Mesenteric fat pad (tissue), 1 donor: ENCODE results near the gene GPHN. TPM values are rescaled to one million over a fixed set of nuclear protein-coding genes. Genes with fewer than 3 reads are reported as not detected.
"Not testable (repeated sequence)": the region's sequence is repeated elsewhere in the genome, so short reads cannot be mapped to it uniquely, and the experiment has no call there.

Experiments used
- DNase-seq: peaks from one replicate; pipeline ENCODE4 v3.0.0-alpha.2; 2020; ENCODE audit warnings: low spot score
- total RNA-seq: library from RNA; stranded (reverse); fragmentation: NEBNext Ultra II Directional; extraction: Animal tissue kit (Norgen Biotek cat#: 25700); gene quantifications from one replicate; pipeline ENCODE4 v1.2.1, GENCODE V29; 2021
- donor health status: DM: yes; HTN: yes; CAD: no.

GPHN gene
- total RNA-seq, 1 donor from 2014 or later: 21.9 TPM

DNA sequence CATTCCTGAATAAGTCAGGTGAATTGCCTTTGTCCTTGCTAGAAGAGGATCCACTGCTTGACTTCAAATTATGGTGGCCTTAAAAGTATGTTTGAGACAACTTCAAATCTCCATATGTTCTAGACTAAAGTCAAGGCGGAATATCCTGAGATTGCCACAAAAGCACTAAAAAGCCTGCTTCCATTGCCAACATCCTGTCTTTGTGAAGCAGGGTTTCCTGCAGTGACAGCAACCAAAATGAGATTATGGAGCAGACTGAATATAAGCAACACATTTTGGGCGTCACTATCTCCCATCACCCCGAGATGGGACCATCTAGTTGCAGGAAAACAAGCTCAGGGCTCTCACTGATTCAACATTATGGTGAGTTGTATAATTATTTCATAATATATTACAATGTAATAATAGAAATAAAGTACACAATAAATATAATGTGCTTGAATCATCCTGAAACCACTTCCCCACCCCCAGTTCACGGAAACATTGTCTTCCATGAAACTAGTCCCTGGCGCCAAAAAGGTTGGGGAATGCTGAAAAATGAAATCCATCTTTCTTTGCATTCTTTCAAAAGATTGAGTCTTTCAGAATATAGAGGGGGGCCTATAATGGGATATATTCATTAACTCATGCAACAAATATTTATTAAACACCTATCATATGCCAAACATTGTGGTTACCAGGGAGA lies 143.7 kb downstream of the GPHN start:
- DNase-seq: no peak

DNA sequence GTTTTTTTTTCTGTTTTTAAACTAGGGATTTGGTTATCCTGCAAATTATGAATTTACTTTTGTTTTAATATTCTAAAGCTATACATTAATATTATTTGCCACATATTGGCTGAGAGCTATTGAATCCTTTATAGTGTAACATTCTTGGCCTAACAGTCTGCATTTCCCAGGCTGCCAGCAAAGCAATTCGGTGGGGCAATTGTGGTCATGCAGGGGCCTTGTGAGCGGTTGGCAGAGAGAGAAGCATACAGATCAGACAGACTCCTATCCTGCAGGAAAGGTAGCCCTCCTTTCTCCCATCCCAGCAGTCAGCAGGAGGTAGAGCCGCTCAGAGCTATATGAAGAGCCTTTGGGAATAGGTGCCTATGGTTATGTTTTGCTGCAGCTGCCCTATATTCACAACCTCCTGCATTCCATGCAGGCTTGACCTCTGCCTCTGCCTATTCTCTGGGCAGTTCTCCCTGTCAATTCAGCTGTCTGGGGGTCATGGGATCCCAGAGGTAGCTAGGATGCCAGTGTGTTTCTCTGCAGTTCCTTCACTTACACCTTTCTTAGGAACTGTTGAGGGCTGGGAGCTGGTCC lies 144.7 kb downstream of the GPHN start:
- DNase-seq: no peak

DNA sequence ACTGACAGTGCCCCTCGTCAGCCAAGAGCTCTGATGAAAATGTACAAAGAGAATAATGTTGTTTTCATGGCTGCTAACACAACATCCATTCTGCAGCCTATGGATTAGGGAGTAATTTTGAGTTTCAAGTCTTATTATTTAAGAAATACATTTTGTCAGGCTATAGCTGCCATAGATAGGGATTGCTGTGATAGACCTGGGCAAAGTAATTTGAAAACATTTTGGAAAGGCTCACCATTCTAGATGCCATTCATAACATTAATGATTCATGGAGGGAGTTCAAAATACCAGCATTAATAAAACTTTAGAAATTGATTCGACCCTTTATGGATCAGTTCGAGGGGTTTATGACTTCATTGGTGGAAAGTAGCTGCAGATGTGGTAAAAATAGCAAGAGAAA lies 149.8 kb downstream of the GPHN start:
- no peak for DNase-seq

DNA sequence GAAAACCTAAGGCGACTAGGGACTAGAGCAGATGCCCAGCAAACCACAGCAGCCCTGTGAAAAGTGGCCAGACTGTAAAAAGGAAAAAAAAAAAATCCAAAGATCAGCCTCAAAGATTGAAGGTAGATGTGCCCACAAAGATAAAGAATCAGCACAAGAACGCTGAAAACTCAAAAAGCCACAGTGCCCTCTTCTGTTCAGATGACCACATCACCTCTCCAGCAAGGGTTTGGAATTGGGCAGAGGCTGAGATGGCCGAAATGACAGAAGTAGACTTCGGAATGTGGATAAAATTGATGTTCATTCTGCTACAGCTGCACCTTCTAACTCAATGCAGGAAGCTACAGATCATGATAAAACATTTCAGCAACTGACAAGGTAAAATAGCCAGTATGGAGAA lies 154.4 kb downstream of the GPHN start:
- DNase-seq: no peak

DNA sequence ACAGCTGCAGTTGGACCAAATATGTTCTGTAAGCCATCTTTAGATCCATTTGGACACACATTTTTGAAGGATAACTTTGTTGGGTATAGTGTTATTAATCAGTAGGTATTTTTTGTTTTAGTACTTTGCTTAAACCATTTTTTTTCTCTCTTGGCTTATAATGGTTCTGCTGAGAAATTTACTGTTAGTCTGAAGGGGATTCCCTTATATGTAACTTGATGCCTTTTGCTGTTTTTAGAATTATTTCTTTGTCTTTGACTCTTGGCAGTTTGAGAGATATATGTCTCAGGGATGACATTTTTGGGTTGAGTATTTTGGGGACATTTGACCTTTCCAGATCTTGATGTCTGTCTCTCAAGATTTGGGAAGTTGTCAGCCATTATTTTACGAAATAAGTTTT lies 169.8 kb downstream of the GPHN start:
- DNase-seq: no peak

DNA sequence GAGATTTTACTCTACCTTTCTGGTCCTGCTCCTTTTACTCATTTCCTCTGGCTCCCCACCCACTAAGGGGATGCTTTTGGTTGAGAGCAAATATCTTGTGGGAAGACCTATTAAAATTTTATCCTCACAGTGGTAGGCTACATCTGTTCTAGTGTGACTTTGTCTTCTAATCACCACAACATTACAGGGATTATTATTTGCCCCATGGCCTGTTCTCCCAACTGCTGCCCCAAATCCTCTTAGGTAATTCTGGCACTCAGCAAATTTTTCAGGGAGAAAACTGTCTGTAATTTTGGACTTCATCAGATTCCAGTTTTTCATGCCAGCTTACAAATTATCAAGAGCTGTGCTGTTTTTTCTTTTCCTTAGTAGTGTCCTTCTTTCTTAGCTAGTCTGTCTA lies 172.3 kb downstream of the GPHN start:
- no peak for DNase-seq

DNA sequence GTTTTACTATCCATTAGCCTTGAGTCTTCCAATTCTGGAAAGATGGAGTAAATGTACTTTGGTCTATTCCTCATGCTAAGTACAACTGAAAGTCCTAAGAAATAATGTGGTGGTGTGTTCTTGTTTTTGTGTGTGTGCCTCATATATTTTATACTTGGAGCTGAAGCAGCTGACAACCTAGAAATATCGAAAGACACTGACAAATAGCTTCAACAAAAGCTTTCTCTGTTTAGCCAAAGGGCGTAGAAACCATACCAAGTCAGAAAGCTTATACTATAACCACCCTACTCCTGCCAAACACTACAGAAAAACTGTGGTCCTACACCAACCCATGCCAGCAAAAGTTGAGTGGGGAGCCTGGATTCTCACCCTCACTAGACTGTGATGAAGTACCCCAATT lies 188.4 kb downstream of the GPHN start:
- DNase-seq: no peak

DNA sequence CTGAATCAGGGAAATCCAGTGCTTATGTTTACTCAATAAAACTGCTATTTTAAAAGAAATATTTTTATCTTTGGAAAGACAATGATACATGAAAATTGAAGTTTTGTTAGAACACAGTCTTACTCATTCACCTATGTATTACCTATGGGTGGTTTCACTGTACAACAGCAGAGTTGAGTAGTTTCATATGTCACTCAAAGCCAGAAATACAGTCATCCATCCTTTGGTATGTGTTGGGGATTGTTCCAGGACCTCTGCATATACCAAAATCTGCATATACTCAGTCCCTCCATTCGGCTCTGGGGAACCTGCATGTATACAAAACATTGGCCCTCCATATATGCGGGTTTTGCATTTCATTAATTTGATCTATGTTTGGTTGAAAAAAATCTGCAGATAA lies 190.6 kb downstream of the GPHN start:
- DNase-seq: no peak

DNA sequence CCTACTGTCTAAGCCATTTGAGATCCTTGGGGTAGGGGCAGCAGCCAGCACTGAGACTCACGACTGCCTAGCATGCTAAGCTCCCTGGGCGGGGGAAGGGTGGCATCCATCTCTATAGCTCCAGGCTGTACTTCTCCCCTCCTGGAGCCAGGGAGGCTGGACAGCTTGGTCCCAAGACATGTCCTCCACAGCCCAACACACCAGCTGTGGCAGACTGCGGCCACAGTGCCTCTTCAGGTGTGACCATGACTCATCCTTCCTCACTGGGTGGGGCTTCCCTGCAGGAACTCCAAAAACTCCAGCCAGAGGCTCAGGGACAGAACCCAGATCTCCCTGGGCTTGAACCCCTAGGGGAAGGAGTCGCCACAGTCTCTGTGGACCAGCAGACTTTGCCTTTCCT lies 193.9 kb downstream of the GPHN start:
- DNase-seq: no peak

DNA sequence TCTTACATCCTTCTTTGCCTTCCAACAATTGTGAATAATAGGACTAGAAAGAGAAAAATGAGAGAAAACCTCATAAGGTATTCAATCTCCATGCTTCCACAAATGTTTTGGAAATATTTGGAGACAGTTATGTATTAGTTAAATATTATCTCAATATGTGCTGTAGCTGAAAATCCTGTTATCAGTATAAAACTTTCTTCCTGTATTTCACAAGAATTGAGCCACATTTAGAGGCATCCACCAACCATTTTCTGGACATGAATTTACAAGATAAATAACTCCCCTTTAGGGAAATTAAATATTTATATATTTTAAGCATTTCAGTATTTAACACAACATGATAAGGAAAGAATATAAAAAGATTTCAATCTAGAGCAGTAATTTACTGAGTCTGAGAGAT lies 200.3 kb downstream of the GPHN start:
- DNase-seq: no peak

DNA sequence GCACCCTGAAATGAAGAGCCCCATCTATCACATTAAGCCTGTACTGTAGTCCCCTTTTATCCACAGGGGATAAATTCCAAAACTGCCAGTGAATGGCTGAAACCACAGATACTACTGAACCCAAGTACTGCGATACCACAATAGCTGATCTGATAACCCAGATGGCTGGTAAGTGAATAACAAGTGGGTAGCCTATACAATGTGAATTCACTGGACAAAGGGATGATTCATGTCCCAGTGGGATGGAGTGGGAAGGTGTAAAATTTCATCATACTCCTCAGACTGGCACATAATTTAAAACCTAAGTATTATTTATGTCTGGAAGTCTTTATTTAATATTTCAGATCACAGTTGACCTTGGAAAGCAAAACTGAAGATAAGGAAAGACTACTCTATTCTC lies 201.3 kb downstream of the GPHN start:
- DNase-seq: no peak

DNA sequence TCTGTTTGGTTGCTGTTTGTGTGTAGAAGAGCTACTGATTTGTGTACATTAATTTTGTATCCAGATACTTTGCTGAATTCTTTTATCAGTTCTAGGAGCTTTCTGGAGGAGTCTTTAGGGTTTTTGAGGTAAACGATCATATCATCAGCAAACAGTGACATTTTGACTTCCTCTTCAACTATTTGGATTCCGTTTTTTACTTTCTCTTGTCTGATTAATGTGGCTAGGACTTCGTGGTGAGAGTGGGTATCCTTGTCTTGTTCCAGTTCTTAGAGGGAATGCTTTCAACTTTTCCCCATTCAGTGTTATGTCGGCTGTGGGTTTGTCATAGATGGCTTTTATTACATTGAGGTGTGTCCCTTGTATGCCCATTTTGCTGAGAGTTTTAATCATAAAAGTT lies 206.3 kb downstream of the GPHN start:
- not testable (repeated sequence) for DNase-seq

DNA sequence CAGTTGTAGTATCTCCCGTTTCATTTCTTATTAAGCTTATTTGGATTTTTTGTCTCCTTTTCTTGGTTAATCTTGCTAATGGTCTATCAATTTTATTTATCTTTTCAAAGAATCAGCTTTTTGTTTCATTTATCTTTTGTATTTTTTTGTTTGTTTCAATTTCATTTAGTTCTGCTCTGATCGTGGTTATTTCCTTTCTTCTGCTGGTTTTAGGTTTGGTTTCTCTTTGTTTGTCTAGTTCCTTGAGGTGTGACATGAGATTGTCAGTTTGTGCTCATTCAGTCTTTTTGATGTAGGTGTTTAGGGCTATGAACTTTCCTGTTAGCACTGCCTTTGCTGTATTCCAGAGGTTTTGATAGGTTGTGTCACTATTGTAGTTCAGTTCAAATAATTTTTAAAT lies 207.4 kb downstream of the GPHN start:
- DNase-seq: not testable (repeated sequence)

DNA sequence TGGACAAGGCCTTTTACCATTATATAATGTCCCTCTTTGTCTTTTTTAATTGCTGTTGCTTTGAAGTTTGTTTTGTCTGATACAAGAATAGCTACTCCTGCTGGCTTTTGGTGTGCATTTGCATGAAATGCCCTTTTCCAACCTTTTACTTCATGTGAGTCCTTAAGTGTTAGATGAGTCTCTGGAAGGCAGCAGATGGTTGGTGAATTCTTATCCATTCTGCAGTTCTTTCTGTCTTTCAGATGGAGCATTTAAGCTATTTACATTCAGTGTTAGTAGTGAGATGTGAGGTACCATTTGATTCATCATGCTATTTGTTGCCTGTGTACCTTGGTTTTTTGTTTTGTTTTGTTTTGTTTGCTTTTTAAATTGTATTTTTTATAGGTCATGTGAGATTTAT lies 208.3 kb downstream of the GPHN start:
- DNase-seq: no peak

DNA sequence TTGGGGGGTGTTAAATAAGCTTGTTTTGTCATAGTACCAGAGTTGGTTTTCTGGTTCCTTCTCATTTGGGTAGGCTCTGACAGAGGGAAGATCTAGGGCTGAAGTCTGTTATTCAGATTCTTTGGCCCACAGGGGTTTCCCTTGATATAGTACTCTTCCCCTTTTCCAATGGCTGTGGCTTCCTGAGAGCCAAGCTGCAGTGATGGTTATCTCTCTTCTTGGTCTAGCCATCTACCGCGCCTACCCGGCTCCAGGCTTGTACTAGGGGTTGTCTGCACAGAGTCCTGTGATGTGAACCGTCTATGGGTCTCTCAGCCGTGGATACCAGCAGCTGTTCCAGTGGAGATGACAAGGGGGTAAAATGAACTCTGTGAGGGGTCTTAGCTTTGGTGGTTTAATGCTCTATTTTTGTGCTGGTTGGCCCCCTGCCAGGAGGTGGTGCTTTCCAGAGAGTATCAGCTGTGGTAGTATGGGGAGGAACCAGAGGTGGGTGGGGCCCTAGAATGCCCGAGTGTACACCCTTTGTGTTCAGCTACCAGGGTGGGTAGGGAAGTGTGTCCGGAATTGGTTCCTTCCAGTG lies 209.7 kb downstream of the GPHN start:
- no peak for DNase-seq

DNA sequence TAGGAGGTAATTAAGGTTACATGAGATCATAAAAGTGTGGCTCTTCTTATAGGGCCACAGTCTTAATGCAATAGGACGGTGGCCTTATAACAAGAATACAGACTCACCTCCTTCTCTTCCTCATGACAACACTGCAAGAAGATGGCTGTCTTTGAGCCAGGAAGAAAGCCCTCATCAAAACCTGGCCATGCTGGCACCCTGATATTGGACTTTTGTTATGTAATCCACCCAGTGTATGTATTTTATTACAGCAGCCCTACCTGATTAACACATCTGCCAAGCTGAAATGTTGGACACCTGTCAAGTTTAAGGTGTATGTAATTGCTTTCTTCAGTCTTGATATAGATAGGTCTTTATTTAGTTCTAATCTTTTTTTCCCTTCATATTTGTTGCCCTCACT lies 217.0 kb downstream of the GPHN start:
- no peak for DNase-seq

DNA sequence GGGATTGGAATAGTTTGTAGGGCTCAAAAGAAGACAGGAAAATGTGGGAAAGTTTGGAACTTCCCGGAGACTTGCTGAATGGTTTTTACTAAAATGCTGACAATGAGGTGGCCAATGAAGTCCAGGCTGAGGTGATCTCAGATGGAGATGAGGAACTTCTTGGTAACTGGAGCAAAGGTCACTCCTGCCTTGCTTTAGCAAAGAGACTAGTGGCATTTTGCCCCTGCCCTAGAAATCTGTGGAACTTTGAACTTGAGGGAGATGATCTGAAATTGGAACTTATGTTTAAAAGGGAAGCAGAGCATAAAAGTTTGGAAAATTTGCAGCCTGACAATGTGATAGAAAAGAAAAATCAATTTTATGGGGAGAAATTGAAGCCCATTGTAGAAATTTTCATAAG lies 223.4 kb downstream of the GPHN start:
- DNase-seq: not testable (repeated sequence)

DNA sequence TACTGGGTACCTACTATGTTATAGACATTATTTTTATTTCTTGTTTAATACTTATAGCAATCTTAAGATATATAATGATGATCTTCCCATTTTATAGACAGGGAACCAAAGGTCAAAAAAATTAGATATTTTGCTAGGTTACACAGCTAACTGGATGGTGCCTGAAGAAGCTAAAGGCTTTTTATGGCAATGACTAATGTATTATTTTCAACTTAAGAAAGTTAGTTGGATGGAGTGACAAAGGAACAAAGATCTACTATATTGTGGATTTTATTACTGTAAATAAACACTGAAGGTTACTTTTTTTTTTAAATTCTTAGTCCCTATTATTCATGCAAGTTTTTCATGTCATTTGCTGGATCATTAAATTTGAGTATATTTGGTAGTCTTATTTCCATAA lies 227.9 kb downstream of the GPHN start:
- DNase-seq: no peak

DNA sequence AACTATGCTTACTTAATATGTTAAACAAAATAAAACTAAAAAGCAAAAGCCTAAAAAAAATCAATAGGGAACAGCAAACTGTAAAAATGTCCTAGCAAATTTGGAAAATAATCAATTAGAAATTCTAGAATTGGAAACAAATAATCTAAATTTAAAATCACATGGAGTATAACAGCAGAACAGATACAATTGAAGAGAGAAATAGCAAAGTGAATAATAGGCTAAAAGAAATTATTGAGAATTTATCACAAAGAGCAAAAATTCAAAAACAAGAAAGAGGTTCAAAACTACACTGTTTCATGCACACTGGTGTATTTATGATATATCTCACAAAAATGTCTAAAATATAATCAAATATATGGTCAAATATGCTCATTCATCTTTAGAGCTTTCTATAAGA lies 231.9 kb downstream of the GPHN start:
- no peak for DNase-seq

DNA sequence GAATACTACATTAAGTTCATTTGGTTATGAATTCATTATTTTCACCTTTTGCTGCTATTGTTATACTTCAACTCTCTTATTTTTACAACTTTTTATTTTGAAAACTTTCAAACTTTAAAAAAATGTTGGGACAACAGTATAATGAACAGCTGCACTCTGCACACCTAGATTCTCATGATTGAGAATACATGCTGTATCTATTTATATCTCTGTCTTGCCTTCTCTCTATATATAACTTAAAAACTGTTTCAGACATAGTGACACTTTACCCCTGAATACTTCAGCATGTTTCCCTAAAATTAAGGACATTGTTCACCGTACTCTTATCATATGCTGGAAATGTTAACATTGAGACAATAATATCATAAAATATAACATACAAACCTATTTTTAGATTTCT lies 237.1 kb downstream of the GPHN start:
- no peak for DNase-seq

DNA sequence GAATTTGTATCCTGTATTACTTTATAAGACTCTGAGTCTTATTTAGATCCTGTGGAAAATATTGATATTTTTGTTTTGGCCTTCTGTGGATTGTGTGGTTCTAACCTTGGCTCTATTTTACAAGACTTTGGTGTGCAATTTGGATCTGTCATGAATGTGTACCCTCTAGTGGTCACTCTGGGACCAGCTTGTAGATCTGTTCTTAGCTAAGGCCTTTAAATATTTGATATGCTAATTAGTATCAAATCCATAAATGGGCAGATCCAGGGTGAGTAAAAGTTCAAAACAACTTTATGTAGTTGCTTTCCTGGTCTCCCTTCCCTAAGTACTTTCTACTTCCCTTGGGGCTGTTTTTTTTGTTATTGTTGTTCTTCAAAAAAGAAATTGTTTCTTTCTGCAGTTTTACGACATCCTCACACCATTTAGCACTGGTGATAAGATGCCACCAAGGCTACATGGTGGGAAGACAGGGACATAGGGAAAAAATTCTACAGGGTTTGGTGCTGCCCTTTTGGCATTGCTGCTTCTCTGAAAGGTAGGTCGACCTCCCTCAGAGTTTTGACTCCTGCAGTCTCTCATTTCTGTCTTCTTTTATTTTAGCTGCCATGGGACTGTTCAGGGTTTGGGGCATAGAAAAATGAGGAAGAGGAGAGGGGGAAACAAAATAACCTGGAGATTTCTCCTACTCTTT lies 238.5 kb downstream of the GPHN start:
- DNase-seq: no peak

DNA sequence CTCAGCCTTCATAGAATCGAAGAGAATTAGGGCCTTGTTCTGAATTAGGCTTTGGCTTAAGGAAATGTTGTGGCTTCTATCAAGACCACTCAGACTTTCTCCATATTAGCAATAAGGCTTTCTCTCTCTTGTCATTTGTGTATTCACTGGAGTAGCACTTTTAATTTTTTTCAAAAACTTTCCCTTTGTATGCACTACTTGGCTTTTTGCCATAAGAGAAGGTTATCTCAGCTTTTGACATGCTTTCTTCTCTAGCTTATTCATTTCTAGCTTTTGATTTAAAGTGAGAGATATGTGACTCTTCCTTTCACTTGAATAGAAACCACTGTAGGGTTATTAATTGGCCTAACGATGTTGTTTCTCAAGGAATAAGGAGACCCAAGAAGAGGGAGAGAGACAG lies 244.2 kb downstream of the GPHN start:
- no peak for DNase-seq
